GM18868 (cell line): ENCODE measurements around the gene EXD3.

Experiments used
- ATAC-seq: cut with Tn5 transposase; IDR thresholded peaks from one replicate; pipeline ENCODE4 v1.9.1; 2021; ENCODE audit warnings: mild to moderate bottlenecking, moderate library complexity; ENCODE audit not compliant: unreplicated experiment

The EXD3 gene

GRCh38 chr9:137311171-137311985 lies 111.6 kb downstream of the EXD3 start:
- ATAC-seq = no peak

GRCh38 chr9:137310189-137311052 lies 112.5 kb downstream of the EXD3 start:
- ATAC-seq = no peak

GRCh38 chr9:137309368-137310188 lies 113.4 kb downstream of the EXD3 start:
- no peak for ATAC-seq

- ATAC-seq = no peak
Observed at GRCh38 chr9:137308057-137308619, 114.8 kb downstream of the EXD3 start.

GRCh38 chr9:137307255-137308056 lies 115.5 kb downstream of the EXD3 start:
- ATAC-seq = no peak

- no peak for ATAC-seq
Observed at GRCh38 chr9:137306850-137307254, 116.1 kb downstream of the EXD3 start.

GRCh38 chr9:137306066-137306849 lies 116.7 kb downstream of the EXD3 start:
- ATAC-seq = no peak

- no peak for ATAC-seq
Observed at GRCh38 chr9:137305798-137306065, 117.2 kb downstream of the EXD3 start.

- no peak for ATAC-seq
Observed at GRCh38 chr9:137305060-137305797, 117.7 kb downstream of the EXD3 start.

GRCh38 chr9:137304383-137305059 lies 118.4 kb downstream of the EXD3 start:
- no peak for ATAC-seq

GRCh38 chr9:137303893-137304382 lies 119.0 kb downstream of the EXD3 start:
- no peak for ATAC-seq

GRCh38 chr9:137303151-137303892 lies 119.6 kb downstream of the EXD3 start:
- no peak for ATAC-seq

GRCh38 chr9:137302449-137303150 lies 120.4 kb downstream of the EXD3 start:
- ATAC-seq = peak; percentile 37

- peak; percentile 67 for ATAC-seq
Observed at GRCh38 chr9:137302118-137302448, 120.9 kb downstream of the EXD3 start, which contains the start of gene NRARP. Gene NRARP (minus strand): TSS chr9:137302271. CDS start chr9:137301928, 343 bp downstream.

GRCh38 chr9:137301081-137301947 lies 121.6 kb downstream of the EXD3 start:
- peak; percentile 16 for ATAC-seq
